A673 (cell line): ENCODE data around the gene TXNDC16.

Source experiments
- CTCF ChIP-seq: fragments of 300-800, 200-600 bp; sonication (generic); conservative IDR thresholded peaks from 2 replicates; pipeline ENCODE4 v1.5.1; 2017; ENCODE audit warnings: low read depth, mild to moderate bottlenecking, antibody characterized with exemption, low read length, moderate library complexity, mixed read lengths
- EZH2 ChIP-seq: fragments of 200-600 bp; sonication (generic); IDR thresholded peaks from 2 replicates; pipeline ENCODE4 v1.6.1; 2017; ENCODE audit warnings: borderline replicate concordance, low read depth, mild to moderate bottlenecking, mixed read lengths, antibody characterized with exemption, low read length; ENCODE audit not compliant: poor library complexity, severe bottlenecking

- TF ChIP-seq CTCF: no peak
- no peak for TF ChIP-seq EZH2
Measured at GRCh38 chr14:52443506-52443905, 108.8 kb downstream of the TXNDC16 start.
